ENCODE results near the gene WAC.
"Not testable (repeated sequence)": the region's sequence is repeated elsewhere in the genome, so short reads cannot be mapped to it uniquely, and the experiment has no call there.

The WAC gene

DNA sequence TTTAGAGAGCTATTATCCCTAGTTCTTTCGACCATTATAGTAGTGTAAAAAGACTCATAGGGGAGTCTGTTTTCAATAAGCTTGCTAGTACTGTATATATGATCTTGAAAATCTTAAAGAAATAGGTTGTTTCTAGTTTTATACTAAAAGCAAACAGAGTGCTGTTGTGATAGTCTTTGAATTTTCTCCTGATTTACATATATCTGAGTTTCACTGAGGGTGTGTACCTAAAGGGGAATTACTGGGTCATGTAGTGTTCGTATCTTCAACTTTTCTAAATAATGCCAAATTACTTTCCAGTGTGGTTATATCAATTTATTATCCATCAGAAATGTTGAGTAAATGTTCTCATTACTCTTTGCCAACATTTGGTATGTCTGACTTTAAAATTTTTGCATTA, 73.7 kb downstream of the WAC start:
- DNase-seq (ENCODE audit: low read depth, low spot score) = no peak

DNA sequence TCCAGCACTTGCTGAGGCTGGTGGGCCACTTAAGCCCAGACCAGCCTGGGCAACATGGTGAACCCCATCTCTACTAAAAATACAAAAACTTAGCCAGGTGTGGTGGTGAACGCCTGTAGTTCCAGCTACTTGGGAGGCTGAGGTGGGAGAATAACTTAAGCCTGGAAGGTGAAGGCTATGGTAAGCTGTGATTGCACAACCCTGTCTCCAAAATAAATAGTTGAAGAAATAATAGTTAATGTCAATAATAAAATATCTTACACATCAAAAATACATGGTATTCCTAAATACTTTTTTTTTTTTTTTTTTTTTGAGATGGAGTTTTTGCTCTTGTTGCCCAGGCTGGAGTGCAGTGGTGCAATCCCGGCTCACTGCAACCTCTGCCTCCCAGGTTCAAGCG, 76.7 kb downstream of the WAC start:
- not testable (repeated sequence) for DNase-seq (ENCODE audit: low read depth, low spot score)

DNA sequence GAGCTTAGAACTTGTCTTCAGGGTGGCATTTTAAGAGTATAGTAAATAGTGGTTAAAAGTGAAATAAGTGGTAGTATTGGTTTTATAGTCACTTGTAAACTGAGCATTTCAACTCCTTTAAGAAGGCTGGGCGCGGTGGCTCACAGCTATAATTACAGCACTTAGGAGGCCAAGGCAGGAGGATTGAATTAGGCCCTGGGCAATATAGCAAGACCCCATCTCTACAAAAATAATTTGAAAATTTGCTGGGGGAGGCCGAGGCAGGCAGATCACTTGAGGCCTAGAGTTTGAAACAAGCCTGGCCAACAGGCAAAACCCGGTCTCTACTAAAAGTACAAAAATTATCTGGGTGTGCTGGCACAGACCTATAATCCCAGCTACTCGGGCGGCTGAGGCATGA, 80.0 kb downstream of the WAC start:
- no peak for DNase-seq (ENCODE audit: low read depth, low spot score)

DNA sequence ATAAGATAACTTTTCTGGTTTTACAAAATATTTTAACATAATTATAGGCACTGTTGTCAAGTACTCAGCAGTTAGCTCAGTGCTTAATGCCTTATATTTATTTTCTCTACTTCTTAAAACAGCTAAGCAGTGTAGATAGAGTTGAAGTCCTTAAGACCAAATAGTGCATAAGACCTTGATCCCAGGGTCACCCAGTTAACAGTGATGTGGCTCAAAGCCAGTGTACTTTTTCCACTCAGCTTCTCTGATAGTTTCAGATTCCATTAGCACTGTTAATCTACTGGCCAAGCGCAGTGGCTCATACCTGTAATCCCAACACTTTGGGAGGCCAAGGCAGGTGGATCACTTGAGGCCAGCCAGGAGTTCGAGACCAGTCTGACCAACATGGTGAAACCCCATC, 83.6 kb downstream of the WAC start:
- no peak for DNase-seq (ENCODE audit: low read depth, low spot score)

DNA sequence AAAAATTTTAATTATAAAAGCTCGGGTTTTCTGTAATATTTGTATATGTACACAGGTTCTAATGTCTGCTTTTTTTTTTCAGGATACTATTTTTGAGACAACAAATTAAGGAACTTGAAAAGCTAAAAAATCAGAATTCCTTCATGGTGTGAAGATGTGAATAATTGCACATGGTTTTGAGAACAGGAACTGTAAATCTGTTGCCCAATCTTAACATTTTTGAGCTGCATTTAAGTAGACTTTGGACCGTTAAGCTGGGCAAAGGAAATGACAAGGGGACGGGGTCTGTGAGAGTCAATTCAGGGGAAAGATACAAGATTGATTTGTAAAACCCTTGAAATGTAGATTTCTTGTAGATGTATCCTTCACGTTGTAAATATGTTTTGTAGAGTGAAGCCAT, 86.5 kb downstream of the WAC start:
- DNase-seq (ENCODE audit: low read depth, low spot score) = no peak

DNA sequence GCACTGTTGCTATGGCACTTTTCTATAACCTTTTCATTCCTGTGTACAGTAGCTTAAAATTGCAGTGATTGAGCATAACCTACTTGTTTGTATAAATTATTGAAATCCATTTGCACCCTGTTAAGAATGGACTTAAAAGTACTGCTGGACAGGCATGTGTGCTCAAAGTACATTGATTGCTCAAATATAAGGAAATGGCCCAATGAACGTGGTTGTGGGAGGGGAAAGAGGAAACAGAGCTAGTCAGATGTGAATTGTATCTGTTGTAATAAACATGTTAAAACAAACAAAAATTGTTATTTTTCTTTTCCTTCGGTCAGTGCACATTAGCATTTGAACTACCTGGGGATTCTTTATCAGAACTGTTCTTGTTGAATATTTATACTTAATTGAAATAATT, 87.3 kb downstream of the WAC start:
- no peak for DNase-seq (ENCODE audit: low read depth, low spot score)

DNA sequence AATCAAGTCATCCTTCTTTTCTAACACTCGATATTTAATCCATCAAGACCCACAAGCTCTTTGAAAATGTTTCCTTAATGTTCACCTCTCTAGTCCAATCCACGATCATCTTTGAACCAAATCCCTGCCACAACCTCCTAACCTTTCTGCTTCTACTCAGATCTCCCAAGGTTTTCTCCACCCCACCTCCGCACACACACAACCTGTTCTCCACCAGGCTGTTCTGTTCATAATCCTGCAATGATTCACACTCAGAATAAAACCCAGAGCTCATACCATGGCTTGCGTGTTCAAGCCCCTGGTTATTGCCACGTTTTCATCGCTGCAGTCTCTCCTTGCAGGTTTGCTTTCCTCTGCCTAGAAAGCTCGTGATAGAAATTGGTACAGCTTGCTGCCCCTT, 90.6 kb downstream of the WAC start:
- no peak for DNase-seq (ENCODE audit: low read depth, low spot score)

DNA sequence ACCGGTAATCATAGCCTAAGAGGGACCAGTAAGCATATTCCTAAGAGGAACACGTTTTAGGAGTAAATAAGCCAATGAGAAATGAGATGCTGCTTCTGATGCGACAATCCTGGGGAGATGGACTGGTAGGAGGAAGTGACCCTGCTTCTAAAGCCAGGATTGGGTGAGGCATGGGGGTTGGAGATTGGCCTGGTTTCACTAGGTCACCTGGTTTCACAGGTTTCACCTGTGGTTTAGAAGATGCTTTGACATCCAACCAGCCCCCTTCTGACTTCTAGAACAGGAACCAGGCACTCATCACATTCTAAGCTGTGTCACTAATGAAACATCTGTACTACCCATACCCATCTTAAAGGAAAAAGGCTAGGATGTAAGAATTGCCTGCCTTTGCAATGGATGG, 91.4 kb downstream of the WAC start:
- DNase-seq (ENCODE audit: low read depth, low spot score) = no peak

DNA sequence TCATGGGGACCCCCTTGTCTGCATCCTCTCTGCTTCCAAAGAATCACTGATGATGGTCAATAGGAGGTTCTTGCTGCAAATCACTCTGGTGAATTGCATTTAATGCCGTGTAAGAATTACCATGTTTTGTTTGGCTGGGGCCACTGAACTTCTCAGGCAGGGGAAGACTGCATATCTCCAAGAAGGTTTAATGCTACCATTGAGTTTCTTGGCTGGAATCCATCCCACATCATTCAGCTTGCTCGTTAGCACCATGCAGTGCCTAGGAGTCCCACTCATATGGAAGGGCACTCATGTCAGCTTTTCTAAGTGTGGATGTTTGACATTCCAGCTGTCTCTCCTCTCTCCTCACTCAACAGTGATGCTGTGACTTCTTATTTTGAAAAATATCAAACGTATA, 94.2 kb downstream of the WAC start:
- no peak for DNase-seq (ENCODE audit: low read depth, low spot score)

DNA sequence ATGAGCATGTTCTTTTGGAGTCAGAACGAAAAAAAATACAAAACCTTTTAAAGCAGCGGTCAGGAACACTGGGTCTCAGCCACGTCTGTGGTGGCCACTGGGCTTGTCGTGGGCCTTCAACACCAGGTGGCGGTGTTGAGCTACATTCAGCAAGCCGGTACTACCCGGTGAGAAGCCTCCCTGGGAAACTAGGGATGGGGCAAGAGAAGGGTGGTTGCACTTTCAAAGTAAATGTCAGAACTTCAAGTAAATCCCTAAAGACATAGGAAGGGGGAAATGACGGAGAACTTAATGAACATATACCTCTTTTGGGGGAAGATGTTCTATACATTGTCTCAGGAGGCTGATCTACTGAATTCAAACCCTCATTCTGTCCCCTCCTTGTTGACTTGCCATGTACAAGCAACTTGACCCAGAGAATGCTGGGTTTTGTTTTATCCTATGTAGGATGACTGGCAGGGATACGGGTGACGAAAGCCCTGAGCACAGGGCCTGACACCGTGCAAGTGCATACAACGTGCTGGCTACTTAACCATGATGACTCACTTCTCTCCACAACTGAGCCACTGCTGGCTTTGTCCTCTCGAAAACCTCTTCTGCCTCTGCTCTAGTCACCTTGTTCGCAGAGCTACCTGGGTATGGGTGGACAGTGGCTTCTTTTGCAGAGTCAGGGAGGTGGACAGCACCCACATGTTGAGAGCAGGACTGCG, 95.4 kb downstream of the WAC start:
- peak; percentile 79 for DNase-seq (ENCODE audit: low read depth, low spot score)

DNA sequence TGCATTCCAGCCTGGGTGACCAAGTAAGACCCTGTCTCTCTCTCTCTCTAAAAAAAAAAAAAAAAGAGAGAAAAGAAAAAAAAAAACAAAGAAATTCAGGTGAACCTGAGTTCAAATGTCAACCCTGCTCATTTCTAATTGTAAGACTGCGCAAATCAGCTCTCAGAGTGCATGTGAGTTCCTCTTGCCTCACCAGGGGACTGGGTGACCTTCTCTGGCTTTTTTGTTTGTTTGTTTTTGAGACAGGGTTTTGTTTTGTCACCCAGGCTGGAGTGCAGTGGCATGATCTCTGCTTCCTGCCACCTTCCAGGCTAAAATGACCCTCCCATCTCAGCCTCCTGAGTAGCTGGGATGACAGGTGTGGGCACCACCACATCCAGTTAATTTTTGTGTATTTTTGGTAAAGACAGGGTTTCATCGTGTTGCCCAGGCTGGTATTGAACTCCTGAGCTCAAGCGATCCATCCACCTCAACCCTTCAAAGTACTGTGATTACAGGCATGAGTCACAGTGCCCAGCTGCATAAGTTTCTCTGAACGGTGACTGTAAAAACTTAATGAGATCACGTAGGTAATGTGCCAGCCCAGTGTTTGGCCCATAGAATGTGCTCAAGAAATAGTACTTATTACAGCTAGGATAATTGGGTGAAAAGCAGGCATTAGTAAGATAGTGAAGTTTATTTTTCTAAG, 99.1 kb downstream of the WAC start:
- no peak for DNase-seq (ENCODE audit: low read depth, low spot score)

DNA sequence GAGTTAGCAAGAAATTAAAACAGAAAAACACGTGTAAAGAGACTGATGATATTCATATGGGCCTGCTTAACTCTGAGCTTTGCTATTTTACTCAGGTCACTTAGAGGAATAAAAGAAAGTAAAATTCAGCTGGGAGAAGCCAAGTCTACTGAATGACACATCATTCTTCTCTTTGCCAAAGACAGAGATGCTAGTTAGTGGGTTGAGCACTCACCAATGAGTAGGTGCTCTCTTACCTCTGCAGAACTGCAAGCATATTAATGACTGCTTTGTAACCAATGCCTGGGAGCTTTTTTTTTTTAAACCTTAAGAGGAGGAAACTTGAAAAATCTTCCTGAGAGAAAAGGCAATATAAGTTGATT, 99.6 kb downstream of the WAC start:
- no peak for DNase-seq (ENCODE audit: low read depth, low spot score)

DNA sequence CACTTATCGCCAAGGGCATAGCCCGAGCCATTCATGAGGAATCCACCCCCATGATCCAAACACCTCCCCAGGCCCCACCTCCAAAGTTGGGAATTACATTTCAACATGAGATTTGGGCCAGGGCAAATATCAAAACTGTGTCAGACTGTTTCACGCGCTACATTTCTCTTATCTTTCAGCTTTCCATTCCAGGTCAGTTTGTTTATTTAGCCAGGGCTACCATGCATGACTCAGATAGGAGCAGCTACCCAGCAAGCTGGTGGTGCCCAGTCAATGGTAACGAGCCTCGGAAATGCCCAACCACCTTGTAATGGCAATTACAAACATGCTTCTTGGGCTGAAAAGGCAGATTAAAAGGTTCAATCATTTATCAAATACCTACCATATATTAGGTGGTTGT, 100.8 kb downstream of the WAC start:
- DNase-seq (ENCODE audit: low read depth, low spot score) = no peak

DNA sequence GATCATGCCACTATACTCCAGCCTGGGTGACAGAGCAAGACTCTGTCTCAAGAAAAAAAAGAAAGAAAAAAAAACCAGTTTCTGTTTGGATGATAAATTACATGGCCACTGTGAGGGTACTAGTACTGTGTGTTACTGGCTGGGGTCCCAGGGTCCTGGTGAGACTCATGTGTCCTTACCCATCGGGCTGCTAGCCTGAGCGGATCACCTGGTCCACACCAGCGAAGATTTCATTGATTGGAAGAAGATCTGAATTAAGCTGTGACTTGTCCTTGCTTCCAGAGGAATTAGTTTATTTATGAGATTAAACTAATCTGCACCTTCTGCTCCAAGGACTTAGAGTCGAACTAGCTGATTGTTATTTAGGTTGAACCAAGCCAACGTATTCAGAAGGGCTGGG, 104.4 kb downstream of the WAC start:
- DNase-seq (ENCODE audit: low read depth, low spot score) = no peak

DNA sequence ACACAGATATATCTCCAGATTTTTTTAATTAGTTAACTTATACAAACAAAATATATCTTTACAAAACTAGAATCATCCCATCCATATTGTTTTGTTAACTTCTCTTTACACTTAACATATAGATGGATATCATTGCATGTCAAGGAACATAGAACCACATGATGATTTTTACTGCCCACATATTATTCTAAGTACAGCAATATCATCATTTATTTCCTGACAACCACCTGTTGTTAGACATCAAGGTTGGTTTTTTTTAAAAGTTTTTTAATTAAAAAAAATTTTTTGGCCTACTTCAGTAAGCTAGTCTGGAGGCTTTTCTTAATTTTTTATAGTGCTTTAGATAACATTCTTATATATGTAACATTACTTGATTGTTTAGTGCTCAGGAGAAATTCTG, 105.5 kb downstream of the WAC start:
- no peak for DNase-seq (ENCODE audit: low read depth, low spot score)

DNA sequence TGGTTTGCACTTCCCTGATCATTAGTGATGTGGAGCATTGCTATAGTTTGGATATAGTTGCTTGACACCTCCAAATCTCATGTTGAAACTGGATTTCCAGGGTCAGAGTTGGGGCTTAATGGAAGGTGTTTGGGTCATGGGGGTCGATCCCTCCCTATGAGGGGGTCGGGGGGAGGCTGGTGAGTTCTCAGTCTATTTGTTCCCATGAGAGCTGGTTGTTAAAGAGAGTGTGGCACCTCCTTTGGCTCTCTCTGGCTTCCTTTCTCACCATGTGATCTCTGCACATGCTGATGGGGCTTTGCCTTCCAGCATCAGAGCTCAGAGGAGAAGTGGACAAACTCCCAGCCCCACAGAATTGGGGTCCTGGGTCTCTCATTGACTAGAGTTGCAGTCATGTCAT, 107.6 kb downstream of the WAC start:
- no peak for DNase-seq (ENCODE audit: low read depth, low spot score)

DNA sequence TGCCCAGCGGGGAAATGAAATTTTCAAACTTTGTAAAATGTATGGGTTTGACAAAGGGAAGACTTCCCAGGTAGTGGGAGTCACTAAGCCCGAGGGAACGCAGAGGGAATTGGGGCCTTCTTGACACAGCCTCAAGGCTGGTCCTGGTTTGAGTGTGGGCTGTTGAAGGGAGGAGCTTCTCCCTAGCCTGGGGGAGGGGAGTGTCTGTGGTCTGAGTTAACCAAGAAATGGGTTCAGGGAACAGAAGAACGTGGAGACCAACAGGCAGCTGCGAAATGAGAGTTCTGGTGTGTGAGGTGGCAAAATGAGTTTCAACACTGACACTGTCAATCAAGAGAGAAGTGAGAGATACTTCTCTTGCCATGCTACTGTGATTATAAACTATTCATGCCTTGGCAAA, 111.7 kb downstream of the WAC start:
- DNase-seq (ENCODE audit: low read depth, low spot score) = no peak

DNA sequence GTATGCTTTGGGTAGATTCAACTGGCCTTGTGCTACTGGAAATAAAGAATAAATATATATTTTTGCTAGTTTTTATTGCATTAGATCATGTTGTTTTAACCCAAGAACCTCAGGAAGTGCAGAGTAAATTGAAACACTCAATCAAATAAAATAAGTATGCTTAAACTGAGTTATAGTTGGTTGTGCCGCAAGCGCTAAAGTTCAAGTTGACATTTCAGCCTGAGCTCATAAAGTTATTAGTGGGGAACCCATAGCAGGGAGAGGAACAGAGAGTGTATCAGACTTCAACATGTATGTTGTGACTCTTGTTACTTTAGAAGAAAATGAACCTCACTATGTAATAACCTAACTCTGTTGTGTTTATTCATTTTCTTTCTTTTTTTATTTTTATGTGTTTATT, 119.2 kb downstream of the WAC start:
- no peak for DNase-seq (ENCODE audit: low read depth, low spot score)

DNA sequence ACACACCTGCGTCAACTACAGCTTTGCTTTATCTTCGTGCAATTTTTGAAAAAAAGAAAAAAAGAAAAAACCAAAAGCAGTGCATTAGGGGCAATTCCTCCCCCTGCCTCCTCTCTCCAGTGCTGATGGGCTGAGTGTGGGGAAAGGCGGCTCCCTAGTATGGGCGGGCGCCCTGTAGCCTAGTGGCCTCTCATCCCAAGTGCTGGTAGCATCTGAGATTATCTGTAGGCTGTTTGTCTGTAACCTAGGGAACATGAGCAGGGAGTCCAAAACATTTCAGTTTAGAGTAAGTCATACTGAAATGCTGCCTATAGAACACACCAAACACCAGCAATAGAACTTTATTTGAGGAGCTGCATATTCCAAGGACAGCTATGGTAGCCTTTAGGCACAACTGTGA, 119.8 kb downstream of the WAC start:
- DNase-seq (ENCODE audit: low read depth, low spot score) = no peak

DNA sequence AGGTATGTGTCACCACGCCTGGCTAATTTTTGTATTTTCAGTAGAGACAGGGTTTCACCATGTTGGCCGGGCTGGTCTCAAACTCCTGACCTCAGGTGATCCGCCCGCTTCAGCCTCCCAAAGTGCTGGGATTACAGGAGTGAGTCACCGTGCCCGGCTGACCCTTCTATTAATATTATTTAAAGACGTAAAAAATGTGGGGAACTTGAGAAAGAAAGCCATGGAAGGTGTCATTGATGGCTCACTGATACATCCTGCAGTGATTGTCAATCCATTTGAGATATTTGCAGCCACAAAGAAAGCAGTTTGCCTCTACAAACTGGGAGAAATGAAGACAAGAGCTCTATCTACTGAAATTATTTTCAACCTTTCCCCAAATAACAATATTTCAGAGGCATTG, 125.9 kb downstream of the WAC start:
- not testable (repeated sequence) for DNase-seq (ENCODE audit: low read depth, low spot score)

DNA sequence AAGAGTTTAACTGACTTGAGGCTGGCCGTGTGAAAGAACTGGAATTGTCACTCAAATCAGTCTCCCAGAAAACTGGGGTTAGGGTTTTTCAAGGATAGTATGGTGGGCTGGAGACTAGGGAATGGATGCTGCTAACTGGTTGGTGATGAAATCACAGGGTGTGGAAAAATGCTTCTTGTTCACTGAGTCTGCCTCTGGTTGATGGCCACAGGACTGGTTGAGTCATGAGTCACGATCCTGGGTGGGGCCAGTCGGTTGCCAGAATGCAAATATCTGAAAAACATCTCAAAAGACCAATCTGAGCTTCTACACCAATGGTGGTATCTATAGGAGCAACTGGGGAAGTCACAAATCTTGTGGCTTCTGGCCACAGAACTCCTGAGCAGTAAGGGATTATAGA, 128.1 kb downstream of the WAC start:
- no peak for DNase-seq (ENCODE audit: low read depth, low spot score)

DNA sequence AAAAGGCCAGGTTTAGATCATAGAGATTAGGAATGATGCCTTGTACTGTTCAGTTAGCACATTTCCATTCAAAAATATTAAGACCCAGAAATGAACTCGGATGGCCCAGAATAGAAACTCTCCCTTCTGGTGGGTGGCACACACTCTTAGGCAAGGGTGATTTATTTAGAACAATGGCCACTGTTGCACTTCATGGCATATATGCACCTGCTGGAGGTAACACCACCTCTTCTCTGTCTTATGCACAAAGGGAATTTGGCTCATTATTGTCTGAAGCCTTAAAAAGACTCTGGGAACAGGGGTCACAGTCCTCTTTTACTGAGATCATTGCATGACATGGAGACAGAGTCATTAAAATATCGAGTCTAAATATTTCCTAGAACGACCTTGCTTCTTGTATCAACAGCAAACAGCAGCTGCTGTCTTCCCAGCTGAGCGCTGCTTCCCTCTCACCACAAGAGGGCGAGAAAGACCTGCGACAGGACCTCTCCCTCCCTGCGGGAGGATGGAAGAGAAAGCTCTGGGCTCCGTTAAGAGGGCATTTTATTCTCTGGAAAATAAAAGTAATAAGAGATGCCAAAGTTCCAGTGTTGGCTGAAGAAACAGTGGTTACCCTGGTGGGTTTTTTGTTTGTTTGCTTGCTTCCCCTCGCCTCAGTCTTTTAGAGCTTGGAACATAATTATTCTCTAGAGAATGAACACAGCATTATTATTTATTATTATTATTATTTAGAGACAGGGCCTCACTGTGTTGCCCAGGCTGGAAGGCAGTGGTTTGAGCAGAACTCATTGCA, 130.9 kb downstream of the WAC start:
- DNase-seq (ENCODE audit: low read depth, low spot score) = peak; percentile 85

DNA sequence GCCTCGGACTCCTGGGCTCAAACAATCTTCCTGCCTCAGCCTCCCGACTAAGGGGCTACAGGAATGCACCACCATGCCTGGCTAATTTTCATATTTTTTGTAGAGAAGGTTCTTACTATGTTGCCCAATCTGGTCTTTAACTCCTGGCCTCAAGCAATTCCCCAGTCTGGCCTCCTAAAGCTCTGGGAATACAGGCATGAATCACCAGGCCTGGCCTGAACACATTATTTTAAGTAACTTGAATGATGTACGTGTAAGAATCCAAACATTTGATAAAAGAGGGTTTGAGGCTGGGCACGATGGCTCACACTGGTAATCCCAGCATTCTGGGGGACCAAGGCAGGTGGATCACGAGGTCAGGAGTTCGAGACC, 131.4 kb downstream of the WAC start:
- no peak for DNase-seq (ENCODE audit: low read depth, low spot score)

Data from ELF-1 (cell line).